Natural killer cell treated with Interleukin-12 subunit alpha and Interleukin-12 subunit beta and Interleukin-15 and Interleukin-18, amount 100 ng/mL, for 72 hours (primary cell): Measurements from ENCODE around the gene MAP2K3. TPM values are rescaled to one million over a fixed set of nuclear protein-coding genes. Genes with fewer than 3 reads are reported as not detected.
A peak's percentile ranks its signal among the peaks of the same experiment; 100 is the strongest.

Experiments used
- ATAC-seq, 2 donors: fragments of 150-1000 bp; cut with Tn5 transposase in 1 of 2; sonication (Bioruptor Pico), chemical (Tn5 transposase) in 1 of 2; 2 replicates each; pipeline ENCODE4 v1.10.0; 2021
- DNase-seq: peaks from one replicate; pipeline ENCODE4 v3.0.0; 2022; ENCODE audit warnings: low spot score
- H3K27ac Mint-ChIP-seq, 2 donors: 1 replicate in 1 of 2; 2 replicates in 1 of 2; pipeline ENCODE4 v1.8.0; 2022; ENCODE audit warnings: mixed read lengths in 2 of 2, mild to moderate bottlenecking in 1 of 2, moderate library complexity in 1 of 2
- H3K27me3 Mint-ChIP-seq, 2 donors: 1 replicate in 1 of 2; 2 replicates in 1 of 2; pipeline ENCODE4 v1.8.0; 2022; ENCODE audit warnings: mixed read lengths in 2 of 2
- H3K36me3 Mint-ChIP-seq: one replicate; pipeline ENCODE4 v1.8.0; 2022; ENCODE audit warnings: mixed read lengths
- H3K4me1 Mint-ChIP-seq, 2 donors: 1 replicate in 1 of 2; 2 replicates in 1 of 2; pipeline ENCODE4 v1.8.0; 2022; ENCODE audit warnings: low read depth in 2 of 2, mixed read lengths in 2 of 2, mild to moderate bottlenecking in 1 of 2
- H3K4me3 Mint-ChIP-seq: one replicate; pipeline ENCODE4 v1.8.0; 2022; ENCODE audit warnings: mixed read lengths
- H3K9me3 Mint-ChIP-seq: 2 replicates; pipeline ENCODE4 v1.8.0; 2022; ENCODE audit warnings: mixed read lengths
- total RNA-seq, 2 donors: library from RNA; stranded (reverse); gene quantifications; one replicate each; pipeline ENCODE4 v1.2.3, GENCODE V29; 2022

MAP2K3 gene
- total RNA-seq, 2 donors from 2014 or later = 92.9 to 98.3 TPM

DNA sequence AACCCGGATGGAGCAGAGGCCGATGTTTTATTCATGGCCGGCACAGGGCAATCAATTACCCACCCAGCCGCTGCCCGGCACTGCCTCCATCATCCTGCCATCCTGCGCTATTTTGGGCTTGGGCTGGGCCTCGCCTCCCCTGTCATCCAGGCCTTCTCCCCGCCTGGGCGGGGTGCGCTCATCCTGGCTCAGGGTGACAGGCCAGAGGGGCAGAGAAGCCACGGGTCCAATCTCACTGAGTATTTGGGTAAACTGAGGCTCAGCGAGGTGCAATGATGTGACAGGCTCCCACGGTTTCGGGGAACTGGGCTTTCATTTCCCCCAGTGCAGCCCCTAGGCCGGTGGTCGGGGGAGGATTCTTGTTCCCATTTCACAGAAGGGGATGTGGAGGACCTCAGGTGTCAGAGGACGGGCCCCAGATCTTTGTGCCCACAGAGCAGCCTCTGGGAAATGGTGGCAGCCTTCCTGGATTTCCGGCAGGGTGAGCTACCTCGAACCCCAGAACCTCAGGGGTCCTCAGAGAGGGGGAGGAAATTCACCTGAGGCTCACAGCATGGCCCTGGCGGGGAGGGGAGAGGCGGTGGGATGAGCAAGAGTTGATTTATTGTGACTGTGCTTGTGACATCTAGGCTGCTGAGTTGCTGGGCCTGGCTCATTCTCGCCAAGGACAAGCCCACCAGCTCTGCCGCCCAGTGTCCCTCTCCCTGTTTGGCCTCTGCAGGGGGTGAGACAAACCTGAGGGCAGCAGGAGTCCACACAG, 67.9 kb downstream of the MAP2K3 start:
- H3K9me3 Mint-ChIP-seq = no peaks in the 10 kb centered on the region
- H3K27me3 Mint-ChIP-seq = no peaks in the 10 kb centered on the region
- peaks cover 0 to 7% of the 10 kb centered on the region in 2 donors for H3K4me1 Mint-ChIP-seq
- no peak overlapping the region for H3K27ac Mint-ChIP-seq
- H3K4me3 Mint-ChIP-seq = no peak overlapping the region
- ATAC-seq (no peak), DNase-seq (no peak)
- H3K36me3 Mint-ChIP-seq = no peaks in the 10 kb centered on the region

DNA sequence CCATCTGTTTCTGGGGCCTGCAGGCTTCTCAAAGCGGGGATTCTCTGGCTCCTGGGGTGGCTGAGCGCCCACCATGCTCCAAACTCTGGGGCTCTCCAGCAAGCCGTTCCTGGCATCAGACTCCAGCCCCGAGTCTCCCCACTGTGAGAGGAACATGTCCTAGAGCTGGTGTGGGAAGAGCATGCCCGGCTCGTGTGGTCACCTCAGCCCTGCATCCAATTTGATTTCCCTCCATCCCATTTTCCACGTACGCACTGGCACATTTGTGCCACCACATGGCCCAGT, 68.4 kb downstream of the MAP2K3 start:
- Mint-ChIP-seq H3K36me3 (no peaks in the 10 kb centered on the region), H3K4me1 (peaks cover 0 to 4% of the 10 kb centered on the region in 2 donors), H3K27me3 (no peaks in the 10 kb centered on the region), H3K27ac (no peak overlapping the region), H3K4me3 (no peak overlapping the region), H3K9me3 (no peaks in the 10 kb centered on the region)
- no peak for DNase-seq
- ATAC-seq = no peak

DNA sequence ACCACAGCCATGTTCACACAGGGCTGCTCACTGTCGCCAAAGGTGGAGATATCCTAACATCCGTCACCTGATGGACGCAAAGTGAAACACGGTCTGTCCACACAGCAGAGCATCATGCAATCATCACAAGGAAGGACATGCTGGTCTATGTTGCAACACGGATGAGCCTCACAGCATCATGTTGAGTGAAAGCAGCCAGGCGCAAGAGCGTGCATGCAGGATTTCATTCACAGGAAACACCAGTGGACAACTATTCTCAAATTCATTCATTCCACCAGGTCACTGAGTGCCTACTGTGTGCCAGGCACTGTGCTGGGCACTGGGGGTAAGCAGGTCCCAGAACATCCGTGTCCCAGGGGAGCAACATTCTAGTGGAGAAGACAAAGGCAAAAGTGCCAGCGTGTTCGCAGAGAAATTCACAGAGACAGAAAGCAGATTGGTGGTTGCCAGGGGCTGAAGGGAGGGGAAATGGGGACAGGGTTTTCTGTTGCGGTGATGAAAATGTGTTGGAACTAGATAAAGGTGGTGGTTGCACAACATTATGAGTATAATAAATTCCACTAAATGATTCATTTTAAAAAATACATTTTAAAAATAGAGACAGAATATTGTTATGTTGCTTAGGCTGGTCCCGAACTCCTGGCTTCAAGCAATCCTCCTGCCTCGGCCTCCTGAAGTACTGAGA, 69.0 kb downstream of the MAP2K3 start:
- H3K27me3 Mint-ChIP-seq = no peaks in the 10 kb centered on the region

DNA sequence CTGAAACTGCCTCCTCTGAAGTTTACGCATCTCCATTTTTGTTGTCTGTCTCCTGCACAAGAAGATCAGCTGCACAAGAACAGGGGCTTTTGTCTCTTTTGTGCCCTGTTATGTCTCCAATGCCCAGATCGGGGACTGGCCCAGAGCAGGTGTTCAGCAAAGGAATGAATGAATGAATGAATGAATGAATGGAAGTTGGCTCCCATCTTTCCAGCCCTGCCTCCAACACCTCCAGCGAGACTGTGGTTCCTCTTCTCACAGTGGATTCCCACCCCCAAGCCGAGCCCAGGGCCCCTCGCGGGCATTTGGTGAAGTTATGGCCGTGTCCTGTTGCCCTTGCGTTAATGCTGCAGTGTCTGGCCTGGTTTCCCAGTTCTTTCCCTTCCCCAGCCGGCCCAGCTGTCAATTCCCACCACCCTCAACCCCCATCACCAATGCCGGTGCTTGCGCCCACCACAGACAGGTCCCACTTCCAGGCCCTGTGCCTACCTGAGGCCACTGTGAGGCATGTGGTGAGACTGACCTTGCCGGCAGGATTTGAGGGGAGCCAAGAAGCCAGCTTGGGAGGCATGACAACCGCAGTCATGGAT, 70.4 kb downstream of the MAP2K3 start:
- H3K4me3 Mint-ChIP-seq = no peak overlapping the region
- no peak overlapping the region for H3K27ac Mint-ChIP-seq
- H3K27me3 Mint-ChIP-seq = no peaks in the 10 kb centered on the region
- ATAC-seq = no peak
- no peaks in the 10 kb centered on the region for H3K36me3 Mint-ChIP-seq
- H3K4me1 Mint-ChIP-seq = peaks cover 0 to under 1% of the 10 kb centered on the region in 2 donors
- no peaks in the 10 kb centered on the region for H3K9me3 Mint-ChIP-seq
- peak; percentile 41 for DNase-seq

More for the DNA sequence above, 69.0 kb downstream of the MAP2K3 start:
- Mint-ChIP-seq H3K27ac (no peak overlapping the region), H3K4me3 (no peak overlapping the region), H3K9me3 (no peaks in the 10 kb centered on the region), H3K4me1 (peaks cover 0 to 4% of the 10 kb centered on the region in 2 donors), H3K36me3 (no peaks in the 10 kb centered on the region)
- ATAC-seq (no peak), DNase-seq (no peak)

DNA sequence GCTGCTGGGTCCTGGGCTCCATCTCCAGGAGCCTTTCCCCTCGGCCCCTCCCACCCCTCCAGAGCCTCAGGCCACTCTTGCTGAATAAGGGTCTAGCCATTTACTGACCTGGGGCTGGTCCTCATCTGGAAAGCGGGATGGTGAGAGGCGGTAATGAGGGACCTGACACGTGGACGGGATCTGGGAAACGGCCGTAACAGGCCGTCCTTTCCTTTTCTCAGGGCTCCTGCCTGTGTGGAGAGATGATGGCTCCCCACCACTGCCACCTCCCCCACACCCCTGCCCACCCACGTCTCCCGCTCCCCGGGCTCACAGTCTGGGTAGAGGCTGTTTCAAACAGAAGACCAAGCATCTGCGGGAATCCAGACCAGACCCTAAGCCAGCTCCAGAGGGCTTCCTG, 71.1 kb downstream of the MAP2K3 start:
- DNase-seq (peak; percentile 31), ATAC-seq (no peak)
- no peaks in the 10 kb centered on the region for H3K27me3 Mint-ChIP-seq
- no peak overlapping the region for H3K27ac Mint-ChIP-seq
- no peaks in the 10 kb centered on the region for H3K4me1 Mint-ChIP-seq
- no peaks in the 10 kb centered on the region for H3K9me3 Mint-ChIP-seq
- H3K4me3 Mint-ChIP-seq = no peak overlapping the region
- H3K36me3 Mint-ChIP-seq = no peaks in the 10 kb centered on the region

DNA sequence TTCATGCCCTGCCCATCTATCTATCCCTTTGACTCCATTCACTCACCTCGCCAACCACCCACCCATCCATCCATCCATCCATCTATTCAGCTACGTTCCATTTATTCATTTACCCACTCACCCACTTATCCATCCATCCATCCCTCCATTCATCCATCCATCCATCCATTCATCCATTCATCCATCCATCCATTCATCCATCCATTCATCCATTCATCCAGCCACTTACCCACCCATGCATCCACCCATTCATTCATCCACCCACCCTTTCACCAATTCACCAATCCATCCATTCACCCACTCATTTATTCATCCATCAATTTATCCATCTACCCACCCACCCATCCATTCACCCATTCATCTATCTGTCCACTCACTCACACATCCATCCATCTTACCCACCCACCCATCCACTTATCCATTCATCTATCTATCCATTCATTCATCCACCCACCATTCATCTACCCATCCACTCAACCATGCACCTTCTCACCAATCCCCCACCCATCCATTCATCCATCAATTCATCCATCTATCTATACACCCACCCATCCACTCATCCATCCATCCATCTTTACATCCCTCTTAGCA, 72.1 kb downstream of the MAP2K3 start:
- no peaks in the 10 kb centered on the region for H3K27me3 Mint-ChIP-seq
- H3K4me3 Mint-ChIP-seq = no peak overlapping the region
- no peak overlapping the region for H3K27ac Mint-ChIP-seq
- H3K4me1 Mint-ChIP-seq = no peaks in the 10 kb centered on the region
- no peak for DNase-seq
- no peak for ATAC-seq
- no peaks in the 10 kb centered on the region for H3K36me3 Mint-ChIP-seq
- no peaks in the 10 kb centered on the region for H3K9me3 Mint-ChIP-seq

DNA sequence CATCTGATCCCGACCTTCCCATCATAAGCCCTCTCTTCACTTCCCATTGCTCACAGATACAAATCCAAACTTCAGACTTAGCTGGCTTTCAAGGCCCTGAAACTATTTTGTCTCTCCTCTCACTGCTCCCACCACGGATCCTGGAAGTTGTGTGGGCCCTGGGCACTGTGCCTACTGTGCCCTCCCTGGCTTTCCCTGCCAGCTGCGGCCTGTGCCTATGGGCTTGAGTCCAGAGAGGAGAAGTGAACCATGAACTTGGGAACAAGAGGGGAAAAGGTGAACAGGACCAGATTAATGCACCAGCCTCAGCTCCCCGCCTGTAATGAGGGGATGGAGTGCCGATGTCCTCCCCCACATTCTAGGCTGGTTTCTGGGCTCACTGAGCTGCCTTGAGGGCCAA, 72.8 kb downstream of the MAP2K3 start:
- Mint-ChIP-seq H3K4me1 (no peaks in the 10 kb centered on the region), H3K9me3 (no peaks in the 10 kb centered on the region), H3K4me3 (no peak overlapping the region), H3K27me3 (no peaks in the 10 kb centered on the region), H3K27ac (no peak overlapping the region), H3K36me3 (no peaks in the 10 kb centered on the region)
- no peak for DNase-seq
- no peak for ATAC-seq

DNA sequence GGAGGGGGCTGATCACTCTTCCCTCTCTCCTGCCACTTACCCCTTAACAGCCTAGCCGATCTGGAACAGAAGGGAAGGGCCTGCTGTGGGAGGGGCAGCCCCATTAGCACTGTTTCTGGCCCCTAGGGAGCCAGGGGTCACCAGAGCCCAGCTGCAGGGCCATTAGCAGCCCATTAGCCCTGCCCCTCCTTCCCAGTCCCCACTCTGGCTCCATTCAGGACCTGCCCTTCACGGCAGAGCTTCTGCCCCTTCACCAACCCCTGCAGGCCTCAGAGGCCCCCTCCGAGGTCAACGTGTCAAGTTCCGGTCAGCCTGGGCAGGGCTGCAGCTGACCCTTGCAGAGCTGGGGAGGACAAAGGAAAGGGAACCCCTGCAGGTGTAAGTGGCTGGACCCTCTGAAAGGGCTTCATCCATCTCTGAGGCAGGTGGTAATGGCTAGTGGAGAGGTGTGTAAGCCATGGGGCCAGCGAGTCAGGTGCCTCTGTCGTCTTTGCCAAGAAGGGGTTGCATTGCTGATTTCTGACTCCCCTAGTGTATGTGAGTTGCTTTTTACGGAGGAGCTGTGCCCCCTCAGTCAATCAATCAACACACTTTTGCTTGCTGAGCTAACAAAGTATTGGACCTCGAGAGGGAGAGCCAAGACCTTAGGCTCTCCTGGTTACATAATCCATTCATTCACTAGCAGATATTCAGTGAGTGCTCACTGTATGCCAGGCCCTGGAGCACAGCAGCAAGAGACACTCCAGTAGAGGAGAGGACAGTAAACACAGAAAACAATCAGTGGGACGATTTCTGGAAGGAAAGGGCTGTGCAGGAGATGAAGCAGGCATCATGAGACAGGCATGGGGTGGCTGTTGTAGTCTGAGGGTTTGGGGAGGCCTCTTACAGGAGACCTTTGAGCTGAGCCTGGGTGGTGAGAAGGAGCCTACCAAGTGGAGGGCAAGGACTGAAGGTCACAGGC, 73.5 kb downstream of the MAP2K3 start:
- H3K27ac Mint-ChIP-seq = no peak overlapping the region
- H3K27me3 Mint-ChIP-seq = no peaks in the 10 kb centered on the region
- DNase-seq = no peak
- no peaks in the 10 kb centered on the region for H3K9me3 Mint-ChIP-seq
- H3K4me3 Mint-ChIP-seq = no peak overlapping the region
- peak in 1 of 2 donors; percentile 12 for ATAC-seq
- no peaks in the 10 kb centered on the region for H3K4me1 Mint-ChIP-seq
- H3K36me3 Mint-ChIP-seq = no peaks in the 10 kb centered on the region

DNA sequence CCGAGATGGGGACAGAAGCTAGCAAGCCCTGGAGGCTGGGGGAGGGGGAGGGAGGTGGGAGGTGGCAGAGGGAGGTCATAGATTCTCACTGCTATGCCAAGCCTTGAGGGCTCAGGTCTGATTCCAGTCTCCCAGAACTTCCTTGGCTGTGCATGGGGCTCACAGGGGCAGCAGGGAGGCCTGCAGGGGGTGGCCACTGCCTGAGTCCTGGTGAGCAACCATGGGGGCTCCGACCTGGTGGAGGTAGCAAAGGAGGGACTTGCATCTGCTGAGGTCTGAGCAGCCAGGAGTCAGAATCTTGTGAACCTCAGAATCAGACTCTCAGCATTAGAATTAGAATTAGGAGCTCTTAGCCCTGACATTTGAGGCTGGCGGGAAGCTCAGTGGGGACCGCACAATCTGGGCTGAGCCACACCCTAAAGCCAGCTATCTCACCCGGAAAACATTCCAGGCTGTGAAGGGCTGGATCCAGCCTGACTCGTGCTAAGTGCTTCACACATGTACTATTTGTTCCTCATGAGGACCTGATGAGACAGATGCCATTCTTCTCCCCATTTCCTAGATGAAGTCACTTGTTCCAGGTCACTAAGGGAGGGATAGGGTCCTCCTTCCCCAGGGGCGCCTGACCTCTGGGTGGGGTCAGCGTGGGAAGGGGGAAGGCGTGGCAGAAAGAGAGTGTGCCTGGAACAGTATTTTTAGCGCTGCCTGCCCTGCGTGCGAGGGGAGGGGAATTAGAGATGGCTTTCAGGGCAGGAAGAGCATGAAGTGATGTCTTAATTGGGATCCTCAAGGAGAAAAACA, 74.4 kb downstream of the MAP2K3 start:
- H3K27me3 Mint-ChIP-seq = no peaks in the 10 kb centered on the region
- no peaks in the 10 kb centered on the region for H3K36me3 Mint-ChIP-seq
- peaks cover 0 to under 1% of the 10 kb centered on the region in 2 donors for H3K4me1 Mint-ChIP-seq
- no peak for ATAC-seq
- H3K9me3 Mint-ChIP-seq = no peaks in the 10 kb centered on the region
- H3K27ac Mint-ChIP-seq = no peak overlapping the region
- no peak overlapping the region for H3K4me3 Mint-ChIP-seq
- no peak for DNase-seq

DNA sequence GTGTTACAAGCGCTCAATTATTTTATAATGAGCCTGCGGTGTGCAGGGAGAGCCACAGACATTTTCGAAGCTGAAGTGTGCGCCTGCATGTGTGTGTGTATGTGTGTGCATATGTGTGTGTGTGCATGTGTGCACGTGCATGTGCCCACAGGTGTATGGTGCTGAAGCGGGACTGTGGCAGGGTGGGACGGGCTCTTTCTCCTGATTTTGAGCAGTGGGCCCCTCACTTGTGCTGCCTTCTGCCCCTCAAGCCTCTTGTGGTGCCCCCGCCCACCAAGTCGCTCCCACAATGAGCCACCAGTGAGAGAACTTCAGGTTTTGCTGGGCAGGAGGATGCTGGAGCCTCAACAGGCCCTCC, 75.0 kb downstream of the MAP2K3 start:
- H3K4me1 Mint-ChIP-seq = peaks cover 0 to 5% of the 10 kb centered on the region in 2 donors
- no peak overlapping the region for H3K27ac Mint-ChIP-seq
- H3K9me3 Mint-ChIP-seq = no peaks in the 10 kb centered on the region
- no peak overlapping the region for H3K4me3 Mint-ChIP-seq
- no peak for DNase-seq
- no peak for ATAC-seq
- H3K36me3 Mint-ChIP-seq = no peaks in the 10 kb centered on the region
- H3K27me3 Mint-ChIP-seq = no peaks in the 10 kb centered on the region

DNA sequence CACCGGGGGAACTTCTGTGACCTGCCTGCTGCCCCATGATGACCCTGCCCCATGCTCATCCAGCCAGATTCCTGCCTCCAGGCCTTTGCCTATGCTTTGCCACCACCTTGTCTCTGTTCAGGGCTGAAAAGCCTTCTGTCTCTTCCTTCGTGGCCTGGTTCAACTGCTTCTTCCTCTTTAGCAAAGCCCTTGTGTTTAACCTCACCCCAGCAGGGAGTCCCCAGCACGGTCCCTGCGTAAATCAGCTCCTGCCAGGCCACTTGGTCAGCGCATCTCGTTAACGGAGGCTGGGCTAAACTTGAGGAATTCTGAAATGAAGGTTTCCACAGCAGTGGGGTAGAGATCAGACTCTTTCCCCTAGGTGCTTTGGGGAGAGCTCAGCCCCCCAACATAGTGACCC, 75.5 kb downstream of the MAP2K3 start:
- no peaks in the 10 kb centered on the region for H3K36me3 Mint-ChIP-seq
- DNase-seq (no peak), ATAC-seq (no peak)
- no peak overlapping the region for H3K4me3 Mint-ChIP-seq
- H3K4me1 Mint-ChIP-seq = peaks cover 0 to 5% of the 10 kb centered on the region in 2 donors
- no peak overlapping the region for H3K27ac Mint-ChIP-seq
- H3K9me3 Mint-ChIP-seq = no peaks in the 10 kb centered on the region
- H3K27me3 Mint-ChIP-seq = no peaks in the 10 kb centered on the region

DNA sequence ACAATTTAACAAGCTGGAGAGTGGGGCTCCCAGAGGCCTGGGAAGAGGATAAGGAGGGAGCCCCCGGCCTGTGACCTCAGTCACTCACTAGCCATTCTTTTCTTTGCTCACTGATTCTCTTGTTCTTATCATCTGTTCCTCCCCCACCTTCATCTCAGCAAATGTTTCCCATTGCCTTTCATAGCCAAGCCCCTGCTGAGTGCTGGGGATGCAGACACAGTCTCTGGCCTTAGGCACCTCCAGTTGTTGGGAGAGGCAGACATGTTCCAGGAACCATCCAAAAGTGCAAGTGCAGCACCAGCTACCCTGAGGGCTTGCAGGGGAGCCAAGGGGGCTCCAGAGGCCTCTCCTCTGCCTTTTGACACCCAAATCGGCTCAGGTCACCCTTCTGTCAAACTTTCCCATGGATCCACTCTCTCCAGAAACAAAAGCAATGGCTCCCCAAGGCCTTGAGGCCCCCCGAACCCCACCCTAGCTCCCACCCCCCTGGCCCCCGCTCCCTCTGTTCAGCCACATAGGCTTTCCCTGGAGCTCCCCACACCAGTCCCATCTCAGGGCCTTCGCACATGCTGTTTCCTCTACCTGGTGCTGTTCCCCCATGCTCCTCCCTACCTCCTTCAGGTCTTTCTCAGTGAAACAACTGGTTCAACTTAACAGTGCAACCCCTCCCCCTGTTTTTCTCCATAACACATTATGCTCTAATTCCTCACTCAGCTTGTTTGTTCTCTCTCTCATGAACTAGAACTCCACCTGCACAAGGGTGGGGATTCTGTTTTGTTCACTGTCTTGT, 76.7 kb downstream of the MAP2K3 start:
- H3K27me3 Mint-ChIP-seq = no peaks in the 10 kb centered on the region
- H3K9me3 Mint-ChIP-seq = no peaks in the 10 kb centered on the region
- no peak overlapping the region for H3K27ac Mint-ChIP-seq

More for the DNA sequence above, 76.7 kb downstream of the MAP2K3 start:
- Mint-ChIP-seq H3K4me1 (peaks cover 0 to 5% of the 10 kb centered on the region in 2 donors), H3K4me3 (no peak overlapping the region), H3K36me3 (no peaks in the 10 kb centered on the region)
- DNase-seq = no peak
- no peak for ATAC-seq
